Neural crest cell (in vitro differentiated cells): Measurements from ENCODE around the gene SS18L1. TPM values are rescaled to one million over a fixed set of nuclear protein-coding genes. Genes with fewer than 3 reads are reported as not detected.

Source experiments
- DNase-seq: peaks from one replicate; pipeline ENCODE4 v3.0.0; 2021; ENCODE audit warnings: low read depth, mixed read lengths, low spot score
- H3K27ac Mint-ChIP-seq: one replicate; pipeline ENCODE4 v1.8.0; 2021; ENCODE audit warnings: mild to moderate bottlenecking, mixed read lengths; ENCODE audit not compliant: unreplicated experiment
- H3K27me3 Mint-ChIP-seq: 2 replicates; pipeline ENCODE4 v1.8.0; 2021; ENCODE audit warnings: low read depth, mild to moderate bottlenecking, mixed read lengths
- H3K36me3 Mint-ChIP-seq: 2 replicates; pipeline ENCODE4 v1.8.0; 2021; ENCODE audit warnings: low read depth, mild to moderate bottlenecking, mixed read lengths
- H3K4me1 Mint-ChIP-seq: 2 replicates; pipeline ENCODE4 v1.8.0; 2021; ENCODE audit warnings: mixed read lengths
- H3K4me3 Mint-ChIP-seq: one replicate; pipeline ENCODE4 v1.8.0; 2021; ENCODE audit warnings: mild to moderate bottlenecking, mixed read lengths
- H3K9me3 Mint-ChIP-seq: 2 replicates; pipeline ENCODE4 v1.8.0; 2021; ENCODE audit warnings: mixed read lengths
- total RNA-seq: library from RNA; stranded (reverse); gene quantifications from 2 replicates; pipeline ENCODE4 v1.2.1, GENCODE V29; 2021
- TF ChIP-seq, protein P1 (sequence below): fragments of 200-600 bp; sonication (generic); conservative IDR thresholded peaks from 2 replicates; pipeline ENCODE4 v1.5.0; 2021; ENCODE audit warnings: antibody characterized with exemption, mild to moderate bottlenecking

The SS18L1 gene
- total RNA-seq, 1 donor from 2014 or later = 30.0 TPM

DNA sequence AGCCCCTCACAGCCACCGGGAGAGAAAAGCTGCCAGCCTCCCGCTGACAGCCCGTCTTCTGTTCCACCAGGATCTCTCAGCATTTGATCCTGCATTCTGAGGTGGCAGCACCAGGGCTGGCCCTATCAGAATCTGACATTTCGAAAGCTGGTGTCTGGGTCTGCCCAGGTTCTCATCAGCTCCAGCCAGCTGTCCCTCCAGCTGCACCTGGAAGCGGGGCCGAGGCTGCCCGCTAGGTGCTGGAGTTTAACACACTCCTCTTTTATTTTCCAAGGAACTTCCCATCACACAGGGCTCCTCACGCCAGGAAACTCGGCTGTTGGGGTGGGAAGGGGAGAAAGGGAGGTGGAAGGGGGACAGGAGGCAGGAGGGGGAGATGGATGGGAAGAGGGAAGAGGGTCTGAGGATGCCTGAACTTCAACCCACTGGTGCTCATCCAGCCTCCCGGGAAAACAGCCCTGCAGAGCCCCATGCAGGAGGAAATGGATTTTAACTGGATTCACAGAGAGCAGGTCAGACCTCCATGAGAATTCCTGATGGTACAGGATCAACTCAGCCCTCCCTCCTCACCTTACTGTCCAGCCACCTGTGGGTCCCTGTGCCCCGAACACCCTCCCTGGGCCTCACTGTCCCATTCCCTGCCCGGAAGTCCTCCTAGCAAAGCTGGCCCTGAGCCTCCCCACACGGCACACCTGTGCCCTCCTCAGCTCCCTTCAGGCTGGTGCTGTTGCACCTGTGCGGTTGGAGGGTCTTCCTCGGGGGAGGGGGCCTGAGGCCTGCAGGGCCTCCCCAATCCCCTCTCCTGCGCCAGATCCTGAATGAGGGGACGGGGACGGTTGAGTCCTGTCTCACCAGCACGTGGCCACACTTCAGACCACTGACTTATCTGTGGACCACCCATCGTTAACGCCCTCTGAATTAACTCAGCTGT lies 25.2 kb upstream of the SS18L1 start:
- Mint-ChIP-seq H3K36me3 (no peaks in the 10 kb centered on the region), H3K4me3 (no peak overlapping the region), H3K9me3 (no peaks in the 10 kb centered on the region), H3K27me3 (peaks cover 19% of the 10 kb centered on the region), H3K4me1 (peaks cover 21% of the 10 kb centered on the region), H3K27ac (no peak overlapping the region)
- DNase-seq = no peak
- TF ChIP-seq, protein P1, sequence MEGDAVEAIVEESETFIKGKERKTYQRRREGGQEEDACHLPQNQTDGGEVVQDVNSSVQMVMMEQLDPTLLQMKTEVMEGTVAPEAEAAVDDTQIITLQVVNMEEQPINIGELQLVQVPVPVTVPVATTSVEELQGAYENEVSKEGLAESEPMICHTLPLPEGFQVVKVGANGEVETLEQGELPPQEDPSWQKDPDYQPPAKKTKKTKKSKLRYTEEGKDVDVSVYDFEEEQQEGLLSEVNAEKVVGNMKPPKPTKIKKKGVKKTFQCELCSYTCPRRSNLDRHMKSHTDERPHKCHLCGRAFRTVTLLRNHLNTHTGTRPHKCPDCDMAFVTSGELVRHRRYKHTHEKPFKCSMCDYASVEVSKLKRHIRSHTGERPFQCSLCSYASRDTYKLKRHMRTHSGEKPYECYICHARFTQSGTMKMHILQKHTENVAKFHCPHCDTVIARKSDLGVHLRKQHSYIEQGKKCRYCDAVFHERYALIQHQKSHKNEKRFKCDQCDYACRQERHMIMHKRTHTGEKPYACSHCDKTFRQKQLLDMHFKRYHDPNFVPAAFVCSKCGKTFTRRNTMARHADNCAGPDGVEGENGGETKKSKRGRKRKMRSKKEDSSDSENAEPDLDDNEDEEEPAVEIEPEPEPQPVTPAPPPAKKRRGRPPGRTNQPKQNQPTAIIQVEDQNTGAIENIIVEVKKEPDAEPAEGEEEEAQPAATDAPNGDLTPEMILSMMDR = no peak

DNA sequence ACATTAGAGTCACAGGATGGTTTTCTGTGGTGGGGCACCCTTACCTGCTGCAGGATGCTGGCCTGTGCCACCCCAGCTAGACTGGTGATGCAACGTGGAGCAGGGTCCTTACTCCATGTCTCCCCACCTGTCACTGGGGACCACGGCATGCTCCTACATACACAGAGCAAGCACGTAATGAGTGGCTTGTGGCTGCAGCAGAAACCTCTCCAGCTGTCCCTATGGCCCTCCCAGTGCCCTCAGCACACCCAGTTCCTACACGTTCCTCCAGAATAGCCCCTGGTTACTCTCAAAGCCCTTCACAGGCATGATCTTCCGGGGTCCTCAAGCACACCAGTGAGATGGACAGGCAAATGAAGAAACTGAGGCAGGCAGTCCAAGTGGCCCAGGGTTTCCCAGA lies 24.5 kb upstream of the SS18L1 start:
- peaks cover 28% of the 10 kb centered on the region for H3K4me1 Mint-ChIP-seq
- no peak for DNase-seq
- H3K27ac Mint-ChIP-seq = no peak overlapping the region
- H3K9me3 Mint-ChIP-seq = no peaks in the 10 kb centered on the region
- peaks cover under 1% of the 10 kb centered on the region for H3K36me3 Mint-ChIP-seq
- H3K4me3 Mint-ChIP-seq = peak overlapping the region; percentile 77
- TF ChIP-seq, protein P1 = no peak
- H3K27me3 Mint-ChIP-seq = peaks cover 19% of the 10 kb centered on the region

DNA sequence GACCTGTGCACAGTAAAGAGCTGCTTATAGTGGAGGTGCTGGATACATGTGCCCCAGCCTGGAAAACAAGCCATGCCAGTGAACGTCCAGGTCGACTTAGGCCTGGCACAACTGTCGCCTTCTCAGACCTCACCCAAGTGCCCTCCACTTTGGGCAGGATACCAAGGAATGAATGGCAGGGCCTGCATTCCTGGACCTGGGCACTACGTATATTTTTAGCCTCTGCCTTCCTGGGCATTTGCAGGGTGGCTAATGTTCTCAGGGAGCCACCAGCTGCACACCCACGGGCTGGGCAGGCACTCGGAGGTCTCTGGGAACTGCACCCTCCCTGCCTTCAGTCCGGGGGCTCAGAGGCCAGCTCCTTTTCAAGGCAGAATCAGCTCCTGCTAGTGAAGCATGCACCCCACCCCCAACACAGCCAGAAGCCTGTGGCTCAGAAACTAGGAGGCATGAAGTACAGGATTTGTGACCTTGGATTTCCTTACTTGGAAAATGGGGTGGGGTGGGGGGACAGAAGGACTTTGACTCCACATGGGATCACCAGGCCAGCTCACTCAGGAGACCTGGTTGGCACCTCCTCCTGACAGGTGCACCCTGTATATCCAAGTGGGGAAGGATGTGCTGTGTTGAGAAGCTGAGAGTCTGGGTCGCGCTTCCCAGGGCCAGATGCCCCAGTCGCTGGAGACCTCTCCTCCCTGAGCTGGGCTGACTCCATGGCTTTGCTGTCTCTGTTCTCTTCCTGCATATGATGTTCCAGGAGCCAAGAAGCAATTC lies 23.8 kb upstream of the SS18L1 start:
- H3K36me3 Mint-ChIP-seq = peaks cover 6% of the 10 kb centered on the region
- H3K9me3 Mint-ChIP-seq = no peaks in the 10 kb centered on the region
- TF ChIP-seq, protein P1 = no peak
- H3K4me3 Mint-ChIP-seq = peak overlapping the region; percentile 74
- H3K4me1 Mint-ChIP-seq = peaks cover 34% of the 10 kb centered on the region
- peaks cover 16% of the 10 kb centered on the region for H3K27me3 Mint-ChIP-seq
- no peak overlapping the region for H3K27ac Mint-ChIP-seq
- no peak for DNase-seq

DNA sequence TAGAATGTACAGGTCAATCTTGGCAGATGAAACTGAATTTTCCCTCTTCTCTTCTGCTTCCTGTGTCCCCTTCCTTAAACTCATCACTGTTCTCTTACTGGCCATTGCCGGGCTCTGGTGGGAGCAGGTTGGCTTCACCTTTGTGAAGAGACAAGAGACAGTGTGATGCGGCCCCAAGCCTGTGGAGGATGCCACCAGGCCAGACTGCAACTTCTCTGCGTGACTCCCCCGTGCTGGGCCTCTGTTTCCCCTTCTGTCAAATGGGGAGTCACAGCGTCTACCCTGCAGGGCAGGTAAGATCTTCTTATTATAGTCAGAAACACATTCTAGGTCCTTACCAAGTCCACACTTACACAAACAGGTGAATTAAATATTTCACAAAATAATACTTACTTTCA lies 23.2 kb upstream of the SS18L1 start:
- Mint-ChIP-seq H3K4me3 (peak overlapping the region; percentile 74), H3K27ac (no peak overlapping the region), H3K36me3 (peaks cover 9% of the 10 kb centered on the region), H3K9me3 (no peaks in the 10 kb centered on the region), H3K27me3 (peaks cover 11% of the 10 kb centered on the region), H3K4me1 (peaks cover 34% of the 10 kb centered on the region)
- DNase-seq = no peak
- TF ChIP-seq, protein P1 = no peak

DNA sequence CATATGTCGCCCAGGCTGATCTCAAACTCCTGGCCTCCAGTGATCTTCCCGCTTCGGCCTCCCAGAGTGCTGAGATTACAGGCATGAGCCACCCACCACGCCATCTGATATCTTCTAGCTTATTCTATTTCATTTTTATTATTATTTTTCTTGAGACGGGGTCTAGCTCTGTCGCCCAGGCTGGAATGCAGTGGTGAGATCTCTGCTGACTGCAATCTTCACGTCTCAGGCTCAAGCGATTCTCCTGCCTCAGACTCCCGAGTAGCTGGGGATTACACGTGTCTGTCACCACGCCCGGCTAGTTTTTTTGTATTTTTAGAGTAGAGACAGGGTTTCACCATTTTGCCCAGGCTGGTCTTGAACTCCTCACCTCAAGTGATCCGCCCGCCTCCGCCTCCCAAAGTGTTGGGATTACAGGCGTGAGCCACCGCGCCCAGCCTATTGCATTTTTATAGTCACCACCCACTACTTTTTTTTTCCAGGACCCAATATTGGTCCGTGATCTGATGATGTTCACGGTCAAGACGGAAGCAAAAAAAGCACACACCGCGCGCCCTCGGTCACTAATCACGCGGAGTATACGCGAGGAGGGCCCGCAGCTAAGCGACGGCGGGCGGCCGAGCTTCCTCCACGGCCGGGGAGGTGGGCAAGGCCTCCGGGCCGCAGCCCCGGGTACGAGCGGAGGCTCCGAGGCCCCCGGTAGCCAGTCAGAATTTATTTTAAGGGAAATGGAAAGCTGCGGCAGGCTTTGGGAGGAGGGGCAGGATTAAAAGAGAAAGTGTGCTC lies 22.4 kb upstream of the SS18L1 start:
- DNase-seq = no peak
- Mint-ChIP-seq H3K36me3 (peaks cover 9% of the 10 kb centered on the region), H3K4me3 (peak overlapping the region; percentile 92), H3K27me3 (peaks cover 8% of the 10 kb centered on the region), H3K9me3 (no peaks in the 10 kb centered on the region), H3K4me1 (peaks cover 31% of the 10 kb centered on the region), H3K27ac (peak overlapping the region; percentile 75)
- TF ChIP-seq, protein P1 = no peak
